GM12878 (cell line): ENCODE results near the gene ACVR1C. TPM values are rescaled to one million over a fixed set of nuclear protein-coding genes. Genes with fewer than 3 reads are reported as not detected.

Experiments used
- ATAC-seq: fragments of 200-7000 bp; cut with Tn5 transposase; 3 replicates; pipeline ENCODE4 v1.9.1; 2020; ENCODE audit warnings: mild to moderate bottlenecking, moderate library complexity
- BruUV-seq: library from RNA; stranded (reverse); fragments of 400-500 nt; replicated peaks from 2 replicates; lab custom pipeline; 2021; lab: Mats Ljungman, UMichigan
- CTCF ChIA-PET: fragments of 300-600 bp; sonication (Branson Sonifier 250); formaldehyde crosslinking; extraction: SDS; loops from one replicate; lab custom pipeline; 2021; ENCODE audit warnings: inconsistent platforms; lab: Yijun Ruan, JAX
- POLR2A ChIA-PET: fragments of 350-600 bp; formaldehyde crosslinking; extraction: SDS; loops from one replicate; lab custom pipeline; 2021; ENCODE audit warnings: inconsistent platforms; lab: Charles Lee
- RAD21 ChIA-PET: fragments of 300-600 bp; sonication (Branson Sonifier 250); formaldehyde crosslinking; loops from one replicate; lab custom pipeline; 2023; ENCODE audit warnings: antibody characterized with exemption; ENCODE audit not compliant: unreplicated experiment; lab: Charles Lee
- SMC1A ChIA-PET: fragments of 300-600 bp; sonication (Branson Sonifier 250); formaldehyde crosslinking; loops from one replicate; lab custom pipeline; 2023; ENCODE audit not compliant: unreplicated experiment, uncharacterized antibody; lab: Charles Lee
- DNase-seq: peaks from one replicate; pipeline ENCODE4 v3.0.0-alpha.2; 2011; ENCODE audit warnings: low read depth, low spot score
- FAIRE-seq: peaks from 3 replicates; lab custom pipeline; 2011; peaks lifted over from hg19 to GRCh38; lab: Jason Lieb, UNC
- H2AFZ ChIP-seq: 2 replicates; pipeline ENCODE4 v1.6.0; 2011; ENCODE audit warnings: low read depth, low read length, control low read depth; ENCODE audit not compliant: control insufficient read depth
- H3K27ac ChIP-seq: 2 replicates; pipeline ENCODE4 v1.5.1; 2011; ENCODE audit warnings: control low read depth; ENCODE audit not compliant: control insufficient read depth, insufficient read depth
- H3K27me3 ChIP-seq, 2 experiments: replicated peaks in 1 of 2; 2 replicates each; pipeline versions ENCODE4 v1.6.0 to v1.6.1; 2011; ENCODE audit warnings: low read length in 1 of 2; ENCODE audit not compliant: control insufficient read depth in 2 of 2, insufficient read depth in 2 of 2
- H3K36me3 ChIP-seq, 2 experiments: 2 replicates each; pipeline ENCODE4 v1.5.1; 2011; ENCODE audit warnings: low read length in 1 of 2; ENCODE audit not compliant: control insufficient read depth in 2 of 2, insufficient read depth in 2 of 2
- H3K4me1 ChIP-seq: 2 replicates; pipeline ENCODE4 v1.6.1; 2011; ENCODE audit warnings: mild to moderate bottlenecking, low read length, moderate library complexity, mixed read lengths; ENCODE audit not compliant: control insufficient read depth, insufficient read depth
- H3K4me2 ChIP-seq: 2 replicates; pipeline ENCODE4 v1.6.0; 2011; ENCODE audit warnings: control low read depth; ENCODE audit not compliant: control insufficient read depth, insufficient read depth
- H3K4me3 ChIP-seq: fragments of 200-600 bp; sonication (generic); 2 replicates; pipeline ENCODE4 v1.5.1; 2016
- H3K79me2 ChIP-seq: 2 replicates; pipeline ENCODE4 v1.6.0; 2011; ENCODE audit warnings: low read length; ENCODE audit not compliant: control insufficient read depth, insufficient read depth
- H3K9ac ChIP-seq: 2 replicates; pipeline ENCODE4 v1.8.0; 2011; ENCODE audit warnings: low read length, control low read depth, mixed read lengths; ENCODE audit not compliant: control insufficient read depth, insufficient read depth
- H3K9me3 ChIP-seq: replicated peaks from 3 replicates; pipeline ENCODE4 v1.5.1; 2011; ENCODE audit warnings: mild to moderate bottlenecking, low read length; ENCODE audit not compliant: control insufficient read depth, insufficient read depth
- H4K20me1 ChIP-seq: 2 replicates; pipeline ENCODE4 v1.6.0; 2011; ENCODE audit not compliant: control insufficient read depth, insufficient read depth
- ASH2L ChIP-seq: fragments of 300-600, 200-600 bp; sonication (generic); IDR thresholded peaks from 2 replicates; pipeline ENCODE4 v1.6.1; 2017; ENCODE audit warnings: low read depth, mild to moderate bottlenecking, borderline replicate concordance
- DPF2 ChIP-seq: fragments of 450-650 bp; IDR thresholded peaks from 2 replicates; pipeline ENCODE4 v1.6.1; 2017; ENCODE audit warnings: mild to moderate bottlenecking
- EED ChIP-seq: sonication (generic); IDR thresholded peaks from 2 replicates; pipeline ENCODE4 v1.6.1; 2016; ENCODE audit warnings: antibody characterized with exemption, low read depth
- ETV6 ChIP-seq, 2 experiments: fragments of 450-650 bp in 1 of 2; IDR thresholded peaks in 1 of 2; conservative IDR thresholded peaks in 1 of 2; 2 replicates each; pipeline ENCODE4 v1.6.1; 2014; ENCODE audit warnings: antibody characterized with exemption in 1 of 2, borderline replicate concordance in 1 of 2, low read depth in 1 of 2, mild to moderate bottlenecking in 1 of 2, moderate library complexity in 1 of 2
- MEF2A ChIP-seq: IDR thresholded peaks from 2 replicates; pipeline ENCODE4 v1.6.1; 2011; ENCODE audit warnings: low read depth, mild to moderate bottlenecking, low read length, moderate library complexity; ENCODE audit not compliant: insufficient read depth
- NBN ChIP-seq: fragments of 450-650 bp; IDR thresholded peaks from 2 replicates; pipeline ENCODE4 v1.6.1; 2016
- NFXL1 ChIP-seq: fragments of 450-650 bp; IDR thresholded peaks from 2 replicates; pipeline ENCODE4 v1.6.1; 2017; ENCODE audit warnings: antibody characterized with exemption, mild to moderate bottlenecking, borderline replicate concordance
- NFYA ChIP-seq: IDR thresholded peaks from 2 replicates; pipeline ENCODE4 v1.6.1; 2011; ENCODE audit warnings: low read depth, mild to moderate bottlenecking, low read length, improper control_type of control experiment, borderline replicate concordance
- NR2C1 ChIP-seq: fragments of 450-650 bp; IDR thresholded peaks from 2 replicates; pipeline ENCODE4 v1.6.1; 2017; ENCODE audit warnings: antibody characterized with exemption, mild to moderate bottlenecking, moderate library complexity
- SP1 ChIP-seq: IDR thresholded peaks from one replicate; pipeline ENCODE4 v1.6.1; 2011; ENCODE audit warnings: low read depth, low read length
- ZNF217 ChIP-seq: fragments of 450-650 bp; IDR thresholded peaks from 2 replicates; pipeline ENCODE4 v1.6.1; 2017; ENCODE audit warnings: antibody characterized with exemption, mild to moderate bottlenecking
- ZNF622 ChIP-seq: fragments of 450-650 bp; IDR thresholded peaks from 2 replicates; pipeline ENCODE4 v1.6.1; 2017; ENCODE audit warnings: mild to moderate bottlenecking, inconsistent platforms
- ZSCAN29 ChIP-seq: fragments of 450-650 bp; IDR thresholded peaks from 2 replicates; pipeline ENCODE4 v1.6.1; 2017; ENCODE audit warnings: mild to moderate bottlenecking, moderate library complexity
- WGBS: methylation state at CpG from one replicate; pipeline ENCODE4 v1.1.6; 2016; ENCODE audit warnings: low lambda C conversion rate; ENCODE audit not compliant: insufficient replicate concordance, insufficient coverage; ENCODE audit errors: missing lambda C conversion rate; 5-methylcytosine and 5-hydroxymethylcytosine counted together
- in situ Hi-C: fragments of 300-500 bp; cut with MboI; formaldehyde crosslinking; loops from 9 replicates; pipeline ENCODE4 v1.14.3; 2018; ENCODE audit warnings: mixed read lengths
- intact Hi-C: fragments of 100-400 bp; cut with micrococcal nuclease; formaldehyde crosslinking; loops from one replicate; pipeline ENCODE4 v1.14.2; 2022; ENCODE audit not compliant: unreplicated experiment
- polyA plus RNA-seq, 11 experiments: library from polyadenylated mRNA; depleted of rRNA in 4 of 11; unstranded in 6 of 11; stranded (reverse) in 5 of 11; fragments of >200 nt; fragmentation: Nextera tagmentation in 4 of 11; fragmentation: Illumina TruSeq in 1 of 11; extraction: Ambion mirVana in 4 of 11; extraction: Trizol in 1 of 11; gene quantifications; 1 replicate in 1 of 11; 2 replicates in 10 of 11; pipeline versions ENCODE4 v1.2.1 to v1.2.3, GENCODE V29; 2011 to 2016; ENCODE audit warnings: inconsistent platforms in 2 of 11, missing spikeins in 2 of 11, low read depth in 1 of 11
- total RNA-seq, 4 experiments: library from RNA; depleted of rRNA in 3 of 4; stranded (reverse); fragments of >200 nt in 3 of 4; fragmentation: Illumina TruSeq in 1 of 4; extraction: Trizol in 1 of 4; gene quantifications; 2 replicates each; pipeline versions ENCODE4 v1.2.1 to v1.2.3, GENCODE V29; 2013 to 2021
- TF ChIP-seq, protein P1 (sequence below): fragments of 450-650 bp; IDR thresholded peaks from 2 replicates; pipeline ENCODE4 v1.6.1; 2017; ENCODE audit warnings: borderline replicate concordance

The ACVR1C gene
- total and polyA plus RNA-seq, 10 of the 15 experiments (the other 5 are each of a cell fraction or from before 2014, with no cell fraction given), result not detected

- ChIA-PET RAD21 (interaction anchor here (1.0 to 1.4 kb wide), 2 partner anchors 110 to 299 kb away, joined by 5 to 8 read pairs; no protein-coding TSS in a partner anchor), SMC1A (interaction anchor here (1.5 kb wide), 1 partner anchor 300 kb away, joined by 3 read pairs; no protein-coding TSS in a partner anchor), CTCF (interaction anchor here (0.7 to 3.9 kb wide), 4 partner anchors 8 to 299 kb away, joined by 3 to 21 read pairs (median 4); no protein-coding TSS in a partner anchor), POLR2A (no interaction called here)
- in situ Hi-C loops (no loop called here), intact Hi-C loops (no loop called here)
- Histone ChIP-seq H3K27me3 (no peaks in the 10 kb centered on the region), H3K9ac (no peak overlapping the region), H3K4me1 (no peaks in the 10 kb centered on the region), H3K79me2 (no peaks in the 10 kb centered on the region), H3K36me3 (no peaks in the 10 kb centered on the region), H2AFZ (no peak overlapping the region), H3K27ac (no peak overlapping the region), H3K4me2 (no peak overlapping the region), H4K20me1 (no peaks in the 10 kb centered on the region), H3K9me3 (no peaks in the 10 kb centered on the region), H3K4me3 (no peak overlapping the region)
- ATAC-seq (no peak), DNase-seq (no peak), FAIRE-seq (no peak)
- no peak for TF ChIP-seq NR2C1
- TF ChIP-seq EED, result no peak
- TF ChIP-seq NFYA, result no peak
- no peak for TF ChIP-seq NFXL1
- no peak for TF ChIP-seq ETV6 (conservative IDR thresholded peaks at IDR 0.05 in 1 of 2, IDR thresholded peaks at IDR 0.05 in 1 of 2; ENCODE audit: borderline replicate concordance in 1 of 2, low read depth in 1 of 2)
- no peak for TF ChIP-seq DPF2
- TF ChIP-seq SP1, result no peak
- no peak for TF ChIP-seq ZNF217
- TF ChIP-seq, protein P1, sequence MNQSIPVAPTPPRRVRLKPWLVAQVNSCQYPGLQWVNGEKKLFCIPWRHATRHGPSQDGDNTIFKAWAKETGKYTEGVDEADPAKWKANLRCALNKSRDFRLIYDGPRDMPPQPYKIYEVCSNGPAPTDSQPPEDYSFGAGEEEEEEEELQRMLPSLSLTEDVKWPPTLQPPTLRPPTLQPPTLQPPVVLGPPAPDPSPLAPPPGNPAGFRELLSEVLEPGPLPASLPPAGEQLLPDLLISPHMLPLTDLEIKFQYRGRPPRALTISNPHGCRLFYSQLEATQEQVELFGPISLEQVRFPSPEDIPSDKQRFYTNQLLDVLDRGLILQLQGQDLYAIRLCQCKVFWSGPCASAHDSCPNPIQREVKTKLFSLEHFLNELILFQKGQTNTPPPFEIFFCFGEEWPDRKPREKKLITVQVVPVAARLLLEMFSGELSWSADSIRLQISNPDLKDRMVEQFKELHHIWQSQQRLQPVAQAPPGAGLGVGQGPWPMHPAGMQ, result no peak
- TF ChIP-seq MEF2A, result no peak
- no peak for TF ChIP-seq ZSCAN29
- no peak for TF ChIP-seq ASH2L
- no peak for TF ChIP-seq ZNF622
- no peak for TF ChIP-seq NBN
- no TSS peak for BruUV-seq
- WGBS, result 4% methylated on average over 4 of the region's 4 CpGs
These were observed 26.9 kb downstream of the ACVR1C start for GRCh38 chr2:157601807-157602206.
